Measurements from ENCODE around the gene DMPK. TPM values are rescaled to one million over a fixed set of nuclear protein-coding genes. Genes with fewer than 3 reads are reported as not detected.

DMPK gene
- 107 TPM for total RNA-seq (ENCODE audit: unreplicated experiment)
- long read RNA-seq, partial matches to known transcripts = 2 of 8 reads
- long read RNA-seq, other reads (novel, unspliced or antisense) = 4 of 8 reads

GRCh38 chr19:45782162-45782691, at the start of gene DMPK:
Gene DMPK, minus strand, starts transcription at chr19:45782490. Its CDS starts 138 bp downstream, at chr19:45782352.
- no peak for DNase-seq
- H3K4me3 Mint-ChIP-seq (ENCODE audit: unreplicated experiment) = no peak within 1 kb of the TSS
- peaks cover 3% of the 10 kb centered on the region for H3K9me3 Mint-ChIP-seq (ENCODE audit: unreplicated experiment)
- no peak within 1 kb of the TSS for H3K27ac Mint-ChIP-seq (ENCODE audit: unreplicated experiment)
- no peak for TF ChIP-seq CTCF (IDR thresholded peaks at IDR 0.05; ENCODE audit: partially characterized antibody, unreplicated experiment)
- H3K4me1 Mint-ChIP-seq (ENCODE audit: low read depth, unreplicated experiment) = peaks cover 12% of the 10 kb centered on the region
- no peaks in the 10 kb centered on the region for H3K36me3 Mint-ChIP-seq (ENCODE audit: unreplicated experiment)
- peaks cover 10% of the 10 kb centered on the region for H3K27me3 Mint-ChIP-seq (ENCODE audit: unreplicated experiment)

- no peak overlapping the region for H3K27ac Mint-ChIP-seq (ENCODE audit: unreplicated experiment)
- no peak for TF ChIP-seq CTCF (IDR thresholded peaks at IDR 0.05; ENCODE audit: partially characterized antibody, unreplicated experiment)
- H3K9me3 Mint-ChIP-seq (ENCODE audit: unreplicated experiment) = no peaks in the 10 kb centered on the region
- H3K27me3 Mint-ChIP-seq (ENCODE audit: unreplicated experiment) = peaks cover 7% of the 10 kb centered on the region
- peaks cover 15% of the 10 kb centered on the region for H3K4me1 Mint-ChIP-seq (ENCODE audit: low read depth, unreplicated experiment)
- no peaks in the 10 kb centered on the region for H3K36me3 Mint-ChIP-seq (ENCODE audit: unreplicated experiment)
- H3K4me3 Mint-ChIP-seq (ENCODE audit: unreplicated experiment) = no peak overlapping the region
- no peak for DNase-seq
Measured at GRCh38 chr19:45828945-45829344, 46.7 kb upstream of the DMPK start.

GRCh38 chr19:45828523-45828922, 46.2 kb upstream of the DMPK start:
- peak overlapping the region; percentile 16 for H3K4me3 Mint-ChIP-seq (ENCODE audit: unreplicated experiment)
- H3K36me3 Mint-ChIP-seq (ENCODE audit: unreplicated experiment) = no peaks in the 10 kb centered on the region
- DNase-seq = no peak
- no peak overlapping the region for H3K27ac Mint-ChIP-seq (ENCODE audit: unreplicated experiment)
- peaks cover 7% of the 10 kb centered on the region for H3K27me3 Mint-ChIP-seq (ENCODE audit: unreplicated experiment)
- peaks cover 15% of the 10 kb centered on the region for H3K4me1 Mint-ChIP-seq (ENCODE audit: low read depth, unreplicated experiment)
- TF ChIP-seq CTCF (IDR thresholded peaks at IDR 0.05; ENCODE audit: partially characterized antibody, unreplicated experiment) = no peak
- no peaks in the 10 kb centered on the region for H3K9me3 Mint-ChIP-seq (ENCODE audit: unreplicated experiment)

GRCh38 chr19:45827459-45828093, 45.3 kb upstream of the DMPK start:
- peak overlapping the region; percentile 16 for H3K4me3 Mint-ChIP-seq (ENCODE audit: unreplicated experiment)
- TF ChIP-seq CTCF (IDR thresholded peaks at IDR 0.05; ENCODE audit: partially characterized antibody, unreplicated experiment) = peak; percentile 26
- H3K27me3 Mint-ChIP-seq (ENCODE audit: unreplicated experiment) = peaks cover 7% of the 10 kb centered on the region
- DNase-seq = no peak
- H3K36me3 Mint-ChIP-seq (ENCODE audit: unreplicated experiment) = no peaks in the 10 kb centered on the region
- H3K4me1 Mint-ChIP-seq (ENCODE audit: low read depth, unreplicated experiment) = peaks cover 15% of the 10 kb centered on the region
- H3K9me3 Mint-ChIP-seq (ENCODE audit: unreplicated experiment) = peaks cover 2% of the 10 kb centered on the region
- H3K27ac Mint-ChIP-seq (ENCODE audit: unreplicated experiment) = peak overlapping the region; percentile 57

GRCh38 chr19:45826934-45827333, 44.6 kb upstream of the DMPK start:
- TF ChIP-seq CTCF (IDR thresholded peaks at IDR 0.05; ENCODE audit: partially characterized antibody, unreplicated experiment) = no peak
- peaks cover 2% of the 10 kb centered on the region for H3K9me3 Mint-ChIP-seq (ENCODE audit: unreplicated experiment)
- peaks cover 15% of the 10 kb centered on the region for H3K4me1 Mint-ChIP-seq (ENCODE audit: low read depth, unreplicated experiment)
- no peak overlapping the region for H3K4me3 Mint-ChIP-seq (ENCODE audit: unreplicated experiment)
- peak; percentile 50 for DNase-seq
- H3K36me3 Mint-ChIP-seq (ENCODE audit: unreplicated experiment) = no peaks in the 10 kb centered on the region
- peak overlapping the region; percentile 57 for H3K27ac Mint-ChIP-seq (ENCODE audit: unreplicated experiment)
- peaks cover 7% of the 10 kb centered on the region for H3K27me3 Mint-ChIP-seq (ENCODE audit: unreplicated experiment)
